Mesenteric fat pad (tissue), 1 donor: ENCODE data around the gene BMP7. TPM values are rescaled to one million over a fixed set of nuclear protein-coding genes. Genes with fewer than 3 reads are reported as not detected.

ENCODE experiments used
- DNase-seq: peaks from one replicate; pipeline ENCODE4 v3.0.0-alpha.2; 2020; ENCODE audit warnings: low spot score
- total RNA-seq: library from RNA; stranded (reverse); fragmentation: NEBNext Ultra II Directional; extraction: Animal tissue kit (Norgen Biotek cat#: 25700); gene quantifications from one replicate; pipeline ENCODE4 v1.2.1, GENCODE V29; 2021
- donor health status: DM: yes; HTN: yes; CAD: no.

Gene BMP7
- total RNA-seq, 1 donor from 2014 or later = 0.16 TPM

DNA sequence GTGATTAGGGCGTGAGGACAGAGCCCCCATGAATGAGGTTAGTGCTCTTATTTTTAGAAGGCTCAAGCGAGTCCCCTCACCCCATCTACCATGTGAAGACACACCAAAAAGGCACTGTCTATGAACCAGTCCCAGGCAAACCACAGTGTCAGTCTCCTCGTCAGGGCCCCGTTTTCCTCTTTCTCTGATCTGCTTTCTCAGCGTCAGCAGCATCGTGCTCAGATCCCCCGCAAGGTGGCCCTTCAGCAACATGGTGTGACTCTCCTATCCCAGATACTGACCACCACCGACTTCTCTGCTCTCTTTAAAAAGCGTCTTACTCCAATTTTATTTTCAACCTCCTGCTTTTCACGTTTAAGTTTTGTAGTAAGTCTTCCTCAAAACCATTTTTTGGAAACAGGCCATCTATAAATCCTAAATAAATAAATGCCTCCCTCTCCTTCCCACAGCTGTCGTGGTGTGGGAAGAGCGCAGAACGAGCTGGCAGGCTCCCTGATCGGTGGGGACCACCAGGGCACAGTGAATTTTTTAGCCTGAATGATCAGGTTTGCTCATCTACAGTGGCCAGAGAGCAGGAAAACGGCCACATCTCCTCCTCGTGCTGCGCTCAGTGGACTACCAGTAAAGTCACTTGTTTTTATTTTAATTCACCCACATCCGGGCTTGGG lies 113.1 kb downstream of the BMP7 start:
- no peak for DNase-seq

DNA sequence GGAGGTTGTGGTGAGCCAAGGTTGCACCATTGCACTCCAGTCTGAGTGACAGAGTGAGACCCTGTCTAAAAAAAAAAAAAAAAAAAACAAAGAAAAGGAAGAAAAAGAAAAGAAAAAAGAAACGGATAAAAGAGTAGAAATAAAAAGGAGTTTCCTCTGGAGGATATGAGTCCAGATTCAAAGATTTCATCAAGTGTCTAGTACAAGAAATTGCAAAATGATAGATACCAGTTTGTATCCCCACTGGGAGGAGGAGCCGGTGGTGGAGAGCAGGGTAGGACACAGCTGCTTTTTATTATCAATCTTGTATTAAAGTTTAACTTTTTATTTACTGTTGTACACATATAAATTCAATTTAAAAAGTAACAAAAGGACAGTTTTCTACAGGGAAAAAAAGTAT lies 113.9 kb downstream of the BMP7 start:
- DNase-seq = no peak

DNA sequence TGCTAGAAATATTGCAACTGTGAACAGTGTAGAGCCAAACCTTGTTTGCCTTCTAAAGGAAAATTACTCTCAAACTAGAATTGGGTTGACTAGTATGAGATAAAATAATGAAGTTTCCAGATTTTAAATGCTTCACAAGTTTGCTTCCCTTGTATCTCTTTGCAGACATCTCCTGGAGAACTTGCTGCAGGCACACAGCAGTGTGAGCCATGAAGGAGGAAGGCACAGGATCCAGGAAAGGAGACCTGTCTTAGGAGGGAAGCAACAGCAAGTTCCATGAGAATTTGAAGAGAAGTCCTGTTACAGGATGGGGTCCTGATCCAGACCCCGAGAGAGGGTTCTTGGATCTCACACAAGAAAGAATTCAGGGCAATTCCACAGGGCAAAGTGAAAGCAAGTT lies 115.9 kb downstream of the BMP7 start:
- no peak for DNase-seq

DNA sequence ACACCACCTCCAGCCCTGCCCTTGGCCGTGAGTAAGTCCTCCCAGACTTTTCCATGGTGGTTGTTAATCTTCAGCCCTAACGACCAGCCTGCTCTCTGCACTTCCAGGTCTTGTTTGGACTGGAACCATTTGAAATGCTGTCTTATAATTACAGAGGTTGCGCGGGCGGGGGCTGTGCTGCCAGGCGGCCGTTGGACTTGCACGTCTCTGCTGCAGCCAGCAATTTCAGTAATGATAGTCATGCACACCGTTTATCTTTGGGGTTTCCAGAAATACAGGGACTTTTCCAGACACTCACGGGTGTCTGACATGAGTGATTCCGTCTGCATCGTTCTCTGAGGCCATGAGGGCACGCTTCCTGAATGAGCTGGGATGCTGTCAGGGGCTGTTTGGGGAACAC lies 118.2 kb downstream of the BMP7 start:
- DNase-seq = no peak

DNA sequence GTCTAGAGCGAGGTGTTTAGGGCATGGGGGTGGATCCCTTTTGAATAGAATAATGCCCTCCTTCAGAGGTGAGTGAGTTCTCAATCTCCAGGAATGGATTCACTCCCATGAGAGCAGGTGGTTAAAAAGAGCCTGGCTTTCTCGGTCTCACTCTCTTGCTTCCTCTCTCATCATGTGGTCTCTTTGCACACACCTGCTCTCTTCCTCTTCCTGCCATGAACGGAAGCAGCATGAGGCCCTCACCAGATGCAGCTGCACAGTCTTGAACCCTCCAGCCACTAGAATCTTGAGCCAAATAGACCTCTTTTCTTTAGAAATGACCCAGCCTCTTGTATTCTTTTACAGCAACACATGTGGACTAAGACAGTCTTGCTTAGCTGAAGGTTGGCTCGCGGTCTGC lies 119.3 kb downstream of the BMP7 start:
- DNase-seq = no peak

DNA sequence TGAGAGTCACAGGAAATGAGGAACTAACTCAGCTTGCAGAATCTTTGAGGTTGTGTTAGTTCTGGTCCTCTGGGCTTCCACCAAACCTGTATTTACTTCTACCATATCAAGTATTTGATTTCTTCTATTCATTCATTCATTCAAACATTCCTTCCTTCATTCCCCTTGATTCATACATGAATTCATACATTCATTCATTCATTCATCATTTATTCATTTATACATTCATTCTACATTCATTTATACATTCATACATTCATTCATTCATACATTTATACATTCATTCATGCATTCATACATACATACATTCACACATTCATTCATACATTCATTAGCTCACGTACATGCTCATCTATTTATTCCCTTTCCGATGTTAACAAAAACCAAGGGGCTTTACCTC lies 120.3 kb downstream of the BMP7 start:
- DNase-seq = no peak

DNA sequence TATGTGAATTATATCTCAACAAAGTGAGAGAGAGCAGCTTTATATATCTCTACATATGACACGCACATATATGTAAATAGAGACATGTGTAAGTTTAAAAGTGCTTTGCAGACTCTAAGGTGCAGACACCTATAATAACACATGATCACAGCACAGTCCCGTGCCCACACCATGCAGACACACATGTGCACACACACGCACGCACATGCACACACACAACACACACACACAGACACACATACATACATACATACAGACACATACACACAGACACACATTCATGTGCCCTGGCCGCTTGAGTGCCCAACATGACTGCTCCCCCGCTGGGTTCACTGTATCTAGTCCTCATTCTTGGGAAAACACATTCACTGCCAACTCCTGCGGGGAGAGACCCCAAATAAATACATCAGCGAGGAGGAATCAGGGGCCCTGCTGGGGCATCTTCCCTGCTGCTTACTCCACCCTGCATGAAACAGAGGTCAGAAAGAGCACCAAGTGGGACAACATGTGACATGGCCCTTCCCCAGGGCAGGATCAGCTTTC lies 121.3 kb downstream of the BMP7 start:
- no peak for DNase-seq

DNA sequence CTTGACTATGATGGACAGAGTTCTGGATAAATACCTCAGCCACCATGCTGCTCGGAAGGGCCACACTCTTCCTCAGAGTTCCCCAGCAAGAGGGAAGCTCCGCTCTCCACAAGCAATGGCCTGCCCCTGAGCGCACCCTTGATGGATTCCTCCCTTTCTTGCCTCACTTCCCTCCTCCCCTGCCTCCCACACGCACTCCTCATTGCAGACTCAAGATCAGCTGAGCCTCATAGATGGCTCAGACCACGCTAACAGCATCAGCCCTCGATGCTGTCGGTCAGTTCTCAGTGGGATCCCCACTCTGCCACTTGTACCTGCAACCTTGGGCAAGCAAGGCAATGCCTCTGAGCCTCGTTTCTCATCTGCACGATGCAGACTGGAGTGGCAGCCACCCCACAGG lies 123.3 kb downstream of the BMP7 start:
- DNase-seq = no peak

DNA sequence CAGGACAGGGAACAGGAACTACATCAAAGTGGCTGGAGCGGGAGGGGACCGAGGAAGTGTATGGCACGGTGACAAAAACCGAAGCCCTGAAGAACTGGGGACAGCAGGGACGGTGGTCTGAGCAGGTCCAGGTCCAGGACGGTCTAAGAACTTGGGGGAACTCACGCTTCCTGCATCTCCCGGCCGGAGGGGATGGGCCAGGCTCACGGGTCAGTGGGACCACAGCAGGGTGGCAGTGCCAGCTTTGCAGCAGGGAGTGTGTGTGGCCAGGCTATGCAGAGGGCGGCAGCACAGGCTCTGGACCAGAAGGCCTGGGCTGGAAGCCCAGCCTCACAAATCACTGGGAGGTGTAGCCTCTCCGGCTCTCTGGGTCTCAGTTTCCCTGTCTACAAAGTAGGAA lies 123.8 kb downstream of the BMP7 start:
- DNase-seq = no peak

DNA sequence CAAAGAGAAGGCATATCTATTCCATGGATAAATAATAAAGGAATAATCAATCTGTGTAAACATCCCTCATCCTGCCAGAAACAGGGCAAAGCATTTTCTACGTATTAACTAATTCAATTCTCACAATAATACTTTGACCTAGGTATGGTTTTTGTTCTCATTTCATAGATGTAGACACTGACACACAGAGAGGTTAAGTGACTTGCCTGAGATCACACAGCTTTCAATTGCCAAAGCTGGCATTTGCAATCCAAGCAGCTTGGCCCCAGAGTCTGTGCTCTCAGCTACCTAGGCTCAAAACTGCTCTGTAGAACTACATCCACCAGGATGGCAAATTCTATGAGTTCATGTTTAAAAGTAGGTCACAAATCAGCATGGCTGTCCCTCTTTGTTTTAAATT lies 124.9 kb downstream of the BMP7 start:
- DNase-seq = no peak

DNA sequence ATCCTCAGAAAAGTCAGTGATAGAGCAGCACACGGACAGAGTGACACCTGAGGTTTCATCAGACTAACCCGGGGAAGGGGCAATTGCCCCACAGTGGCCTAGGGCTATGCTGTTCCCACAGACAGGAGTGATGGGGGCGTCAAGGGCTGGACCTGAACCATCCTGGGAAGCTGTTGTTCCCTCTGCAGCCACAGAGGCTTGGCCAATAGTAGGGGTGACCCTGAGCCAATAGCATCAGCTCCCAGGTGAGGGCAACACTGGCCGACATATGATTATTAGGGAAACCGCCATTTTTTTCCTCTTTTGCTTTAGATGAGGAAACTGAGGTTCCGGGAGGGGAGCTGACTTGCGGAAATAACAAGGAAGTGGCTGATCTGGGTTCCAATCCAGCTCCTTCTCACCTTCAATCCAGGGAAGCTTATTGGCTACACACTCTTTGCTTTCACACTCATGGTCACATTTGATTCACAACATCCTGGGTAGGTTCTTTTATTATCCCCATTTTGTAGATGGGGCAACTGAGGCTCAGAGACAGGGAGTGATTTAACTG lies 126.0 kb downstream of the BMP7 start:
- DNase-seq = no peak

DNA sequence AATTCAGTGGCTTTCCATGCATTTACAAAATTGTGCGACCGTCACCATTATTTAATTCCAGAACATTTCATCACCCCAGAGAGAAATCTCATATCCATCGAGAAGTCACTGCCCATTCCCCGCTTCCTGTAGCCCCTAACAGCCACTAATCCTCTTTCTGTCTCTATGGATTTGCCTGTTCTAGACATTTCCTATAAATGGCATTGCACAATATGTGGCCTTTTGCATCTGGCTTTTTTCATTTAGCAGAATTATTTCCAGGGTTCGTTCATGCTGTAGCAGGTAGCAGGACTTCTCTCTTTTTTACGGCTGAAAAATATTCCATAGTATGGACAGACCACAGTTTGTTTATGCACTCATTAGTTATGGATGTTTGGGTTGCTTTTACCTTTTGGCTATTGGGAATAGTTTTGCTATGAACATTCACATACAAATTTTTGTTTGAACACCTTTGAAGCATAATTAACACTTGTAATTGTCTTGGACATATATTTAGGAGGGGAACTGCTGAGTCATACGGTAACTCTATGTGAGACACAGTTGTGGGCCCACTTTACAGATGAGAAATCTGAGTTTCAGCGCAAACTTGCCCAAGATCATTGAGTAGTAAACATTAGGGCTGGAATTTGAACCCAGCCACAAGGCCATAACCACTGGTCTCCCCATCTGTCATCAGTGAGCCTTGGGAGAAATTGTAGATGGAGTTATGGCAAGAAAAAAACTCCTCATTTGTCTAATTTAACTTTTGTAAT lies 126.9 kb downstream of the BMP7 start:
- DNase-seq = no peak

DNA sequence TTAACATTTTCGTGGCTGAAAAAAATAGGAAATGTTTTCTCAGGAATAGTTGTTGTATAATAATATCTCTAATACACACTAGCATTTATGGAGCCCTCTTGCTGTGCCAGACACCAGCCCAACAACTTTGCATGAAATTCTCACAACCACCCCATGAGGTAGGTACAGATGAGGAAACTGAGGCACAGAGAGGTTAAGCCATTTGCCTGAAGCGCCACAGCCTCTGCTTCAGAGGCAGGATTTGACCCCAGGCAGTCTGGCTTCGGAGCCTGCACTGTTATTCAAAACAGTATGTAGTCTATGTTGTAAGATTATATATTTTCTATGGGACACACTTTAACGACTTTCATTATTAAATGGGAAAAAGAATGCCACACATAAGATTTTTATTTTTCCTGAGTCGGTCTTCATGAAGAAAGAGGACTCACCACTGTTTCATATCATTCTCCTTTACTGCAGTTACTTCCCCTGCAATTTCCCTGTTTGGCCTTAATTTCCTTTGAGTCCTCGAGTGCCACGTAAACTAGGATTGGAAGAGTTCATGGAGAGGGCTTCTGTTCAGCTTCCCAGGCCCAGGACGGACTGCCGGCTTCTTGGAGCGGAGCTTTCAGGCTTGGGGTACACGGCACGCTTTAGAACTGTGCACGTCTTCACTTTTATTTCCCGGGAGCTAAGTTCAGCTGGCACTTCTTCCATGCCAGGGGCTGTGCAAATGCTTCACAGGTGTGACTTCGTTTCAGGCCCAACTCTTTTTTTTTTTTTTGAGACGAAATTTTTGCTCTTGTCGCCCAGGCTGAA lies 128.0 kb downstream of the BMP7 start:
- DNase-seq = no peak

DNA sequence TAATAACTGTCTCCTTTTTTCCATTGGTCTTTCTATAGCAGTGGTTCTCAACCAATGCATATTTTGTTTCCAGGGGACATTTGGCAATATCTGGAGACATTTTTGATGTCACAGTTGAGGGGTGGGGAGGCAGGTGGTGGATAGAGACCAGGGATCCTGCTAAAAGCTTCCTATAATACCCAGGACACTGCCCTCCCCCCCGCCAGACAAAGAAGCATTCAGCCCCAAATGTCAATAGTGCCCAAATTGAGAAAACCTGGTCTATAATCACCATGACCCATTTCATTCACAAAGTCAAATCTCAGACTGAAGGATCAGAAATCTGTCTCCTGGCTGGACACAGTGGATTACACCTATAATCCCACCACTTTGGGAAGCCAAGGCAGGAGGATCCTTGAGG lies 128.8 kb downstream of the BMP7 start:
- no peak for DNase-seq

DNA sequence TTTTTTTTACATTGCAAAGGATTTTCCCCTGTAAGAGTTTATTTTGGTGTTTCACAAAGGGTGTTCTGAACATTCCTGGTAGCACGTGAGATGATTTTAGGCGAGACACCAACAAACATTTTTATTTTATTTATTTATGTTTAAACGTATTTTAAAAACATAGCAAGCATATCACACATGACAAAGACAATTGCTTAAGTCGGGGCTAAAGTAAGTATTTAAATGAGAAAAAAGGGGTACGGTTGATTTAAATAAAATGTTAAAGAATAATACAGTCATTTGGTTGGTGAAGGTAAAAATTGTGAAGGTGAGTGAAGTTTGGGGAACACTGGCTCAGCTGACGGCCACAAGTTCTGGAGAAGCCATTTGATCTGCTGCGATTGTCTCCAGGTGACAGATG lies 129.7 kb downstream of the BMP7 start:
- DNase-seq = no peak

DNA sequence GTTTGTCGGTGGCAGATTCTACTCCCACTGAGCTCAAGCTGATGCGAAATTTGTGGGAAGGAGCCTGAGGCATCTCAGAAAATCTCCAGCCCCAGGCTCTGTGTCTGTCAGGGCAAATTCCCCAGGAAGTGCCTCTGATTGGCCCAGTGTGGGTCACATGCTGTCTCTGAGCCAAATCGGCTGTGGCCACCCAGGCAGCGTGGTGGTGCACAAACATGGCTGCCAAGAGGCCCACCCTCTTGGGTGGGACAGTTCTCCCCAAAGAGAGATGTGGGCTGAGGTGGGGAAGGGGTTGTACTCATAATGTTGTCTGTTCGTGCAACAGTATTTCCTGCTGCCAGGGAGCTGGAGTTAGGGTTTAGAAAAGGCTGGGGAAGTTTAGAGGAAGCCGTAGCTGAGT lies 130.6 kb downstream of the BMP7 start:
- no peak for DNase-seq

DNA sequence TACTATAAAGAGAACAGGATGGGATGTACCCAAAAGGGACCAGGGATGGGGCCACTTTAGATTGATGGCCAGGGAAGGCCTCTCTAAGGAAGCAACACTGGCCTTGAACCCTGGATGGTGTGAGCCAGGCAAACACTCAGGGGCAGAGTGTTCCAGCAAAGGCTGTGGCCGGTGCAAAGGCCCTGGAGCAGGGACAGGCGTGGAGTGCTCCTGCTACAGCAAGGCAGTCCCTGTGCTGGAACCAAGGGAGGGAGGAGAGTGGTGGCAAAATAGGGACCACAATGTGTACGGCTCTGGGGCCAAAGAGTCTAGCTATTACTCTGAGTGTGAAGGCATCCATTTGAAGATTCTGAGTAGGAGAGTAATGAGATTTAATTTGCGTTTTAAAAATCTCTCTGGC lies 131.6 kb downstream of the BMP7 start:
- no peak for DNase-seq

DNA sequence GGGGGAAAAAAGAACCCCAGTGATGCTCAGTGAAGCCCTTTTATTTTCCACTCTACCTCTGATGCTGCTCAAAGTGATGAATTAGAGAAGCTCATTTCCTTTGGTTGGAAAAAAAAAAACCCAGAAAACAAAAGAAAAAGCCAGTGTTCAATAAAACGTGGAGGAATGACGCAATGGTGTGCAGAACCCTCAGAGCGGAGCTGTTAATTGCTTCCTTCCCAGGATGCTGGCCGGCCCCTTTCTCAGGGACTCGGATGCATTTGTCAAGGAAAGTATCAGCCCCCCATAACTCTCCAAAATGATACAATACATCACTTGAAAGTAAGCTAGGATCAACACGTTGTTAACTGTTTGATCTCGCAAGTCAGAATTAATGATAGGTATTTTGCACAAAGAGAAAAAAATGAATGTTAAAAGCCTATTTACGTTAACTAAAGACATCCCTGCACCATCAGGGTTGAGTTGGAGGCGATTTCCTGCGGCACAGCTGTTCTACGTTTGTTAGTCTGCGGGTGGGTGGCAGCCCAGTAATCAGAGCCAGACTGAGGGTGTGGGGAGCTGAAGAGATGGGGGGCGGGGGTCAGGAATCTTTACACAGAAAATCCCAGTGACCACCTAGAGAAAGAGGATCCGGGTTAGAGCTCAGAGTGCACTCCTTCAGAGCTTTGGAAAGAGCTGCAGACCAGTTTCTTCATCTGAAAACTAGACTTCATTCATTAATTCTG lies 132.4 kb downstream of the BMP7 start:
- no peak for DNase-seq

DNA sequence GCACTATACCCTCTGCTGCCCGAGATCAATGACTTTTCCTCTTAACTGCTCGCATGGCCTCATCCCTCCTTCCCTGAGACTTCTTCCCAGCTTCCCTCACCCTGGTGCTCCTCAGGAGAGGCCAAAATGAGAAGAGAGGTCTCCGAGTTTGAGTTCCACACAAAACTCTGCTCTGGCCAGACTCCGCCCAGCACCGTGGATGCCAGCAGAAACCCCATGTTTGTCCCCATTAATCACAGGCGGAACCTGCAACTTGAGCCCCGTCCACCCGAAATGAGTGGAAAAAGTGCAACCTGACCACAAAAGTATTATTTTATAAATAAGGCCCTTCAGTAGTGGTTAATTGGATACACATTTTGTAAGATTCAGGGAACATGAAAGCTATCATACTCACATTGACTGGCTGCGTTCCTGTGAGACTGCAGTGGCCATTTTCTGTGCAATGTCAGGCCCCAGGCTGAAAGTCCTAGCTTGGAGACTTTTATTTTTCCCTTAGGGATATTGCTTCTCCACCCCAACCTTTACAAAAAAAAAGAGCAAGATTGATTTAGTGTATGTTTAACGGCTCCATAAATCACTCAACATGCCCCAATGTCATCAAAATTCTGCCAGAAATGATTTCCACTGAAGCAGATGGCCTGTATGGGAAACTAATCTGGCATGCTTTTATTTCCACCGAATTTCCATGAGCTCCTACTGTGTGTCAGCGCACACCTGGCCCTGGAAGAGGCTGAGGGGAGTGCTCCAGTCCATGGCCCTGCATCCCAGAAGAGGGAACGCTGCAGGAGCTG lies 134.6 kb downstream of the BMP7 start:
- no peak for DNase-seq

DNA sequence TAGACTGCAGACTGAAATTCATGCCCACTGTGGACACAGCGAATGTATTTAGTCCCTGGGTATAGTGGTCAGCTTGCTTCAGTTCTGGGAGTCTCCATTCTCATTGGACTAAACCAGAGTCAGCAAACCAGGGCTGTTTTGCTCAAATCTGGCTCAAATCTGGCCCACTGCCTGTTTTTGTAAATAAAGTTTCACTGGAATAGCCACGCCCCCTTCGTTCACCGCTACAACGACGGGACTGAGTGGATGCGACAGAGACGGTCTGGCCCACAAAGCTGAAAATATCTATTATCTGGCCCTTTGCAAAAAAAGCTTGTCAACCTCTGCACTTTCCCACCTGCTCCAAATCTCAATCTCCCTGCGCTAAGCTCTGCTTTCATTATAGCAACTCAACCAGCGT lies 135.4 kb downstream of the BMP7 start:
- DNase-seq = no peak
